Jurkat, Clone E6-1 (cell line): ENCODE results near the gene B4GALNT2.

Source experiments
- DNase-seq: peaks from one replicate; pipeline ENCODE4 v3.0.0-alpha.2; 2011; ENCODE audit warnings: low read depth, low spot score
- H3K4me3 ChIP-seq: 2 replicates; pipeline ENCODE4 v1.5.1; 2011; ENCODE audit warnings: mild to moderate bottlenecking, low read length, control low read depth, moderate library complexity

Gene B4GALNT2

DNA sequence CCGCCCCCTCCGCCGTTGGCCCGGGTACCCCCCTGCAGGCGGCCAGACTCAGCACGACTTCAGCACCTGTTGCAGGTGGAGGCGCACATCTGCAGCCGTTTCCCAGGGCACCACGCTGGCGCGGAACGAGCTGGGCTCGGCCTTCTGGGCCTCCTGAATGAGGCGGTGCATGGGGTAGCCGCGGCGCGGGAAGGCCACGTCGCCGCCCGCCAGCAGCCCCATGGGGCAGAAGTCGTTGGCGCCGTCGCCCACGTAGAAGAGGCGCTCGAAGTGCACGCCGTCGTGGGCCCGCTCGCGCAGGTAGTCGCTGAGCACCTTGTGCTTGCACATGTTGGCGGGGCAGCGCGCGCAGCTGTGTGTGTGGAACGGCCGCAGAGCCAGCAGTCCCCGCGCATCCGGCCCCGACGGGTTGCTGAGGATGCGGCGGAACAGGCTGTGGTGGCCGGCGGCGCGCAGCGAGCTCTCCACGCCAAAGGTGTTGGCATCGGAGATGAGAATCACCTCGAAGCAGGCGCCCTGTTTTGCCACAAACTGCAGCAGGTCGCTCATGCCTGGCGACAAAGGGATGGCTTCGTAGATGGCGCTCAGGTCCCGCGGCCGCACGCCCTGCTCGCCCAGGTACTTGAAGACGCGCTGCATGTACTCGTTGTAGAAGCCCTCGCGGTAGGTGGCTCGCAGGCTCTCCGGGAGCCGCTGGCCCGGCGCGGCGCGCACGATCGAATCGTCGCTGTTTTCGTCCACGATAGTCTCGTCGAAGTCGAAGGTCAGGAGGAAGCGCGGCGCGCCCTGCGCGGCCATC, 91.8 kb downstream of the B4GALNT2 start:
- peak overlapping the region; percentile 17 for H3K4me3 ChIP-seq
- no peak for DNase-seq

DNA sequence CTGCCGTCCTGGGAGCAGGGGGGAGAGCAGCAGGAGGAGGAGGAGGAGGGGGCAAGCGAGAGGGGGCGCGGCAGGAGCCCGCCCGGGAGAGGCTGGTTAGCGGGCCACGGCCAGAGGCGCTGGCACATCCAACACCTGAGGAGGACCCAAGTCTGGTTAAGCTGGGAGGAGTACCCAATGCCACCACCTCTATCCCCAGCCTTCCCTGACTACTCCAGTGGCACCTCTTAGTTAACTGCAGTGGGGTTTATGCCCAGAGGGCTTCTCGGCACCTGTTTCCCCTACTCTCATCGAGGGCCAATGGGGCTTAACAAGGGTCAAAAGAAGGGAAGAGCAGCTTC, 92.4 kb downstream of the B4GALNT2 start:
- H3K4me3 ChIP-seq, result no peak overlapping the region
- no peak for DNase-seq

DNA sequence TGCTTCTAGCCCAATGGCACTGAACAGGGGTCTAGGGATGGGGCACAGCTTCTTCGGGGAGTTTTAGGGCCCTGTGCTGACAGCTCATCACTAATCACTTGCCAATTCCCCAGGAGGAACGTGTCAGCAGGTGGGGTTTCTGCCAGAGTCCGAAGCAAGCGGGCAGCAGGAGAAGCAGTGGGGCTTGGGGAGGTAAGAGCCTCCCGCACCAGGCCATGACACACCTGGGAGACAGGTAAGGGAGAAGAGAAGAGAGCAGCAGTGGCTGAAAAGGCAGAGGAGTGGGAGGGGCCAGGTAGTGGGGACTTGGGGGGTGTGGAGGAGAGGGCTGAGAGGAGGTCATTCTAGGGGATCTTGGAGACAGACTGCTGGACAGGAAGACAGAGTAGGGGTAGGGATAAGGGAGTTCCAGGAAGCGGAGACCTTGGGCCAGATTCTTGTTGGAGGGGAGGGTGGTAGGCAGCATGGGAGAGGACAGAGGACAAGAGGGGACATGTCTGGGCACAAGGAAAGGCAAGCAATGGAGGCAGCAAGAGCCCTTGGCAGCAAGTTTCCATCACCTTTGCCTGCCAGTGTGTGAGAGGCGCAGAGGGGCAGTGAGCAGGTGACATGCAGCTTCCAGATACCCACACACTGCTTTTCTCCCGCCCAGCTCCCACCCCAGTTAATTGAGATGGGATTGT, 93.1 kb downstream of the B4GALNT2 start:
- H3K4me3 ChIP-seq, result no peak overlapping the region
- no peak for DNase-seq
